ENCODE data around the gene AKT3. TPM values are rescaled to one million over a fixed set of nuclear protein-coding genes. Genes with fewer than 3 reads are reported as not detected.

AKT3 gene
- total and polyA plus RNA-seq, 8 donors = 5.5 to 100 (median 13.8) TPM

- no peak overlapping the region for H3K4me3 ChIP-seq
- WGBS, 5 donors = 94 to 97% (median 97%) methylated on average over 10 to 16 of the region's 16 CpGs
- TF ChIP-seq POLR2AphosphoS5 (IDR thresholded peaks at IDR 0.05) (no peak), CTCF (IDR thresholded peaks at IDR 0.05) (no peak), POLR2A (IDR thresholded peaks at IDR 0.05) (no peak), EP300 (IDR thresholded peaks at IDR 0.05) (no peak)
- H3K27ac ChIP-seq = peak overlapping the region in 1 of 5 donors; percentile 64
- no peaks in the 10 kb centered on the region for H3K9me3 ChIP-seq
- H3K36me3 ChIP-seq = peaks cover 0 to 5% (median 3%) of the 10 kb centered on the region in 4 donors
- H3K4me1 ChIP-seq = peaks cover 0 to 18% (median 16%) of the 10 kb centered on the region in 4 donors
- no peaks in the 10 kb centered on the region for H3K27me3 ChIP-seq
- intact Hi-C loops (cut with DNase I; ENCODE audit: low total_unique reads) = no loop called here
- no peak for DNase-seq
Measured at GRCh38 chr1:243483952-243484351, 366.1 kb downstream of the AKT3 start.

GRCh38 chr1:243483071-243483771 is 366.8 kb downstream of the AKT3 start:
- H3K36me3 ChIP-seq = no peaks in the 10 kb centered on the region
- WGBS, 5 donors = 17 to 27% (median 24%) methylated on average over 44 to 60 of the region's 60 CpGs
- intact Hi-C loops (cut with DNase I; ENCODE audit: low total_unique reads) = no loop called here
- H3K4me1 ChIP-seq = peaks cover 0 to 18% (median 16%) of the 10 kb centered on the region in 4 donors
- TF ChIP-seq POLR2A (IDR thresholded peaks at IDR 0.05) (no peak), POLR2AphosphoS5 (IDR thresholded peaks at IDR 0.05) (no peak), CTCF (IDR thresholded peaks at IDR 0.05) (no peak), EP300 (IDR thresholded peaks at IDR 0.05) (no peak)
- no peaks in the 10 kb centered on the region for H3K9me3 ChIP-seq
- no peaks in the 10 kb centered on the region for H3K27me3 ChIP-seq
- DNase-seq = peak in 1 of 2 donors; percentile 60
- peak overlapping the region in 2 of 5 donors; percentile 25 to 64 for H3K27ac ChIP-seq
- H3K4me3 ChIP-seq = peak overlapping the region; percentile 39 to 51 (median 45)

GRCh38 chr1:243482141-243483022 is 367.7 kb downstream of the AKT3 start:
- H3K4me1 ChIP-seq = peaks cover 0 to 18% (median 16%) of the 10 kb centered on the region in 4 donors
- no peaks in the 10 kb centered on the region for H3K9me3 ChIP-seq
- H3K4me3 ChIP-seq = peak overlapping the region; percentile 39 to 51 (median 45)
- no peaks in the 10 kb centered on the region for H3K36me3 ChIP-seq
- 37 to 48% (median 46%) methylated on average over 23 to 25 of the region's 25 CpGs for WGBS, 5 donors
- H3K27me3 ChIP-seq = no peaks in the 10 kb centered on the region
- peak in 1 of 2 donors; percentile 60 for DNase-seq
- intact Hi-C loops (cut with DNase I; ENCODE audit: low total_unique reads) = no loop called here
- peak overlapping the region in 1 of 5 donors; percentile 64 for H3K27ac ChIP-seq
- no peak for TF ChIP-seq POLR2A (IDR thresholded peaks at IDR 0.05)

- 92 to 98% (median 96%) methylated on average over 5 of the region's 5 CpGs for WGBS, 5 donors
- peaks cover 0 to 4% (median 0%) of the 10 kb centered on the region in 4 donors for H3K36me3 ChIP-seq
- no peaks in the 10 kb centered on the region for H3K9me3 ChIP-seq
- H3K4me3 ChIP-seq = no peak overlapping the region
- no peak overlapping the region for H3K27ac ChIP-seq
- intact Hi-C loops (cut with DNase I; ENCODE audit: low total_unique reads) = no loop called here
- no peak for DNase-seq
- peaks cover 0 to 18% (median 16%) of the 10 kb centered on the region in 4 donors for H3K4me1 ChIP-seq
- no peaks in the 10 kb centered on the region for H3K27me3 ChIP-seq
- TF ChIP-seq EP300 (IDR thresholded peaks at IDR 0.05) (no peak), POLR2AphosphoS5 (IDR thresholded peaks at IDR 0.05) (no peak), POLR2A (IDR thresholded peaks at IDR 0.05) (no peak), CTCF (IDR thresholded peaks at IDR 0.05) (no peak)
Measured at GRCh38 chr1:243481101-243481500, 368.9 kb downstream of the AKT3 start.
